GM19397 (cell line): ENCODE data around the gene WDPCP.
"Not testable (repeated sequence)": the region's sequence is repeated elsewhere in the genome, so short reads cannot be mapped to it uniquely, and the experiment has no call there.

Experiments
- ATAC-seq: cut with Tn5 transposase; IDR thresholded peaks from one replicate; pipeline ENCODE4 v1.9.1; 2021; ENCODE audit warnings: mild to moderate bottlenecking, moderate library complexity; ENCODE audit not compliant: unreplicated experiment

WDPCP gene

GRCh38 chr2:63270717-63271116 is 317.6 kb downstream of the WDPCP start:
- ATAC-seq = no peak

- no peak for ATAC-seq
Measured at GRCh38 chr2:63268946-63269345, 319.3 kb downstream of the WDPCP start.

GRCh38 chr2:63261137-63261621 is 327.1 kb downstream of the WDPCP start:
- ATAC-seq = no peak

- no peak for ATAC-seq
Measured at GRCh38 chr2:63257473-63257872, 330.8 kb downstream of the WDPCP start.

- ATAC-seq = no peak
Measured at GRCh38 chr2:63249161-63249560, 339.1 kb downstream of the WDPCP start.

- ATAC-seq = no peak
Measured at GRCh38 chr2:63242747-63243146, 345.5 kb downstream of the WDPCP start.

- no peak for ATAC-seq
Measured at GRCh38 chr2:63225964-63226686, 362.2 kb downstream of the WDPCP start.

GRCh38 chr2:63218800-63219526 is 369.3 kb downstream of the WDPCP start:
- ATAC-seq = no peak

GRCh38 chr2:63195310-63195709 is 393.0 kb downstream of the WDPCP start:
- ATAC-seq = no peak

- no peak for ATAC-seq
Measured at GRCh38 chr2:63194175-63194574, 394.1 kb downstream of the WDPCP start.

GRCh38 chr2:63192889-63193774 is 395.1 kb downstream of the WDPCP start:
- ATAC-seq = no peak

GRCh38 chr2:63192169-63192888 is 395.9 kb downstream of the WDPCP start:
- no peak for ATAC-seq

- ATAC-seq = no peak
Measured at GRCh38 chr2:63189026-63189425, 399.3 kb downstream of the WDPCP start.

- ATAC-seq = no peak
Measured at GRCh38 chr2:63186331-63186730, 401.9 kb downstream of the WDPCP start.

GRCh38 chr2:63163161-63163820 is 425.0 kb downstream of the WDPCP start:
- ATAC-seq = no peak

- ATAC-seq = no peak
Measured at GRCh38 chr2:63159262-63159661, 429.0 kb downstream of the WDPCP start.

GRCh38 chr2:63136683-63137082 is 451.6 kb downstream of the WDPCP start:
- not testable (repeated sequence) for ATAC-seq

- no peak for ATAC-seq
Measured at GRCh38 chr2:63132020-63132419, 456.3 kb downstream of the WDPCP start.

- ATAC-seq = no peak
Measured at GRCh38 chr2:63131196-63131595, 457.1 kb downstream of the WDPCP start.

- no peak for ATAC-seq
Measured at GRCh38 chr2:63127594-63127993, 460.7 kb downstream of the WDPCP start.
